Spleen (tissue), 11 donors: ENCODE data around the gene WDR48. TPM values are rescaled to one million over a fixed set of nuclear protein-coding genes. Genes with fewer than 3 reads are reported as not detected.

ENCODE experiments used
- DNase-seq: peaks from one replicate; pipeline ENCODE4 v3.0.0-alpha.2; 2020
- H3K27ac ChIP-seq, 8 donors: fragments of 200-600 bp; sonication (generic) in 7 of 8; 1 replicate in 4 of 8; 2 replicates in 4 of 8; pipeline versions ENCODE4 v1.5.0 to v1.8.0; 2016 to 2021; ENCODE audit warnings: inconsistent platforms in 4 of 8, mild to moderate bottlenecking in 4 of 8, moderate library complexity in 1 of 8
- H3K27me3 ChIP-seq, 7 donors: fragments of 200-600 bp; sonication (generic) in 6 of 7; replicated peaks in 1 of 7; 1 replicate in 4 of 7; 2 replicates in 3 of 7; pipeline versions ENCODE4 v1.5.0 to v1.8.0; 2016 to 2021; ENCODE audit warnings: inconsistent platforms in 3 of 7, mild to moderate bottlenecking in 1 of 7
- H3K36me3 ChIP-seq, 6 donors: fragments of 200-600 bp; sonication (generic) in 5 of 6; 1 replicate in 4 of 6; 2 replicates in 2 of 6; pipeline versions ENCODE4 v1.5.0 to v1.8.0; 2016 to 2021; ENCODE audit warnings: inconsistent platforms in 2 of 6
- H3K4me1 ChIP-seq, 6 donors: fragments of 200-600 bp; sonication (generic) in 5 of 6; 1 replicate in 3 of 6; 2 replicates in 3 of 6; pipeline versions ENCODE4 v1.5.0 to v1.8.0; 2016 to 2021; ENCODE audit warnings: inconsistent platforms in 3 of 6
- H3K4me3 ChIP-seq, 8 donors: fragments of 200-600 bp; sonication (generic) in 7 of 8; 1 replicate in 4 of 8; 2 replicates in 4 of 8; pipeline versions ENCODE4 v1.5.0 to v1.8.0; 2016 to 2021; ENCODE audit warnings: inconsistent platforms in 4 of 8, mild to moderate bottlenecking in 4 of 8, moderate library complexity in 2 of 8
- H3K9me3 ChIP-seq, 8 donors: fragments of 200-600 bp; sonication (generic) in 7 of 8; 1 replicate in 4 of 8; 2 replicates in 4 of 8; pipeline versions ENCODE4 v1.5.0 to v1.8.0; 2016 to 2021; ENCODE audit warnings: inconsistent platforms in 4 of 8
- CTCF ChIP-seq, 11 experiments: fragments of 200-600 bp in 7 of 11; fragments of 450-650 bp in 4 of 11; sonication (generic) in 4 of 11; IDR thresholded peaks in 8 of 11; conservative IDR thresholded peaks in 3 of 11; 1 replicate in 7 of 11; 2 replicates in 4 of 11; pipeline versions ENCODE4 v1.4.0 to v1.8.0; 2016 to 2021; ENCODE audit warnings: antibody characterized with exemption in 11 of 11, inconsistent platforms in 4 of 11, mild to moderate bottlenecking in 1 of 11
- POLR2A ChIP-seq, 3 donors: fragments of 450-650 bp; IDR thresholded peaks; one replicate each; pipeline ENCODE4 v1.5.1; 2017; ENCODE audit warnings: antibody characterized with exemption in 3 of 3, mild to moderate bottlenecking in 1 of 3
- POLR2AphosphoS5 ChIP-seq, 3 donors: sonication (generic); formaldehyde crosslinking; IDR thresholded peaks; one replicate each; pipeline ENCODE4 v1.5.1; 2017; ENCODE audit warnings: antibody characterized with exemption in 3 of 3
- WGBS, 5 donors: extraction: QIAGEN DNeasy Blood & Tissue Kit in 3 of 5; methylation state at CpG; one replicate each; pipeline versions ENCODE4 v1.1.5 to v1.1.7; 2013 to 2018; 5-methylcytosine and 5-hydroxymethylcytosine counted together
- intact Hi-C: fragments of 100-400 bp; cut with DNase I; formaldehyde crosslinking; loops from one replicate; pipeline ENCODE4 v1.15.0; 2023; ENCODE audit warnings: low total_unique reads
- polyA plus RNA-seq, 3 donors: library from polyadenylated mRNA; stranded (reverse); fragments of 200-250 nt; gene quantifications; one replicate each; pipeline ENCODE4 v1.2.1, GENCODE V29; 2013
- total RNA-seq, 7 donors: library from RNA; depleted of rRNA in 3 of 7; stranded (reverse); fragments of >200 nt in 3 of 7; fragmentation: NEBNext Ultra II Directional in 4 of 7; extraction: Animal tissue kit (Norgen Biotek cat#: 25700) in 4 of 7; gene quantifications; one replicate each; pipeline versions ENCODE4 v1.1.0 to v1.2.1, GENCODE V29; 2016 to 2021
- donor health status: healthy with polysubstance abuse.
- donor health status: DM: no; HTN: no; CAD: no; lungs with moderate emphysema.
- donor health status: DM: no; HTN: no; CAD: no.
- donor health status: Bipolar disorder and iron deficiency.
- donor health status: healthy.
- donor health status: DM: no; HTN: no; CAD: no.
- donor health status: DM: yes; HTN: yes; CAD: no.

WDR48 gene
- total and polyA plus RNA-seq, 10 donors = 11.1 to 45.0 (median 35.3) TPM

GRCh38 chr3:39102504-39103323 is 50.9 kb downstream of the WDR48 start:
- Histone ChIP-seq H3K4me3 (no peak overlapping the region), H3K27ac (peak overlapping the region in 4 of 8 donors; percentile 45 to 94 (median 70)), H3K36me3 (peaks cover 0 to 53% (median 29%) of the 10 kb centered on the region in 6 donors), H3K9me3 (no peaks in the 10 kb centered on the region), H3K4me1 (peaks cover 15 to 70% (median 46%) of the 10 kb centered on the region in 6 donors), H3K27me3 (no peaks in the 10 kb centered on the region)
- intact Hi-C loops = loop anchor here (10.0 kb wide), 1 partner anchor 192 kb away; no protein-coding TSS in a partner anchor
- WGBS, 5 donors = 93 to 98% (median 96%) methylated on average over 8 of the region's 8 CpGs
- TF ChIP-seq CTCF (IDR thresholded peaks at IDR 0.05 in 8 of 11, conservative IDR thresholded peaks at IDR 0.05 in 3 of 11) (no peak), POLR2A (IDR thresholded peaks at IDR 0.05) (no peak), POLR2AphosphoS5 (IDR thresholded peaks at IDR 0.05) (no peak)
- DNase-seq = no peak

GRCh38 chr3:39103324-39103693 is 51.5 kb downstream of the WDR48 start:
- Histone ChIP-seq H3K27me3 (no peaks in the 10 kb centered on the region), H3K4me3 (no peak overlapping the region), H3K36me3 (peaks cover 0 to 47% (median 23%) of the 10 kb centered on the region in 6 donors), H3K9me3 (no peaks in the 10 kb centered on the region), H3K4me1 (peaks cover 15 to 76% (median 52%) of the 10 kb centered on the region in 6 donors), H3K27ac (peak overlapping the region in 4 of 8 donors; percentile 45 to 94 (median 70))
- no peak for DNase-seq
- WGBS, 5 donors = 73 to 86% (median 74%) methylated on average over 4 of the region's 4 CpGs
- intact Hi-C loops = loop anchor here (10.0 kb wide), 1 partner anchor 191 kb away; no protein-coding TSS in a partner anchor
- TF ChIP-seq CTCF (IDR thresholded peaks at IDR 0.05 in 8 of 11, conservative IDR thresholded peaks at IDR 0.05 in 3 of 11) (peak in 1 of 11 experiments; percentile 26), POLR2AphosphoS5 (IDR thresholded peaks at IDR 0.05) (peak in 1 of 3 donors; percentile 8), POLR2A (IDR thresholded peaks at IDR 0.05) (no peak)

GRCh38 chr3:39103791-39104552 is 52.2 kb downstream of the WDR48 start:
- no peak for TF ChIP-seq CTCF (IDR thresholded peaks at IDR 0.05 in 8 of 11, conservative IDR thresholded peaks at IDR 0.05 in 3 of 11)
- TF ChIP-seq POLR2A (IDR thresholded peaks at IDR 0.05) = no peak
- TF ChIP-seq POLR2AphosphoS5 (IDR thresholded peaks at IDR 0.05) = no peak
- Histone ChIP-seq H3K9me3 (no peaks in the 10 kb centered on the region), H3K27ac (peak overlapping the region in 4 of 8 donors; percentile 45 to 94 (median 70)), H3K36me3 (peaks cover 0 to 40% (median 17%) of the 10 kb centered on the region in 6 donors), H3K27me3 (no peaks in the 10 kb centered on the region), H3K4me1 (peaks cover 15 to 82% (median 59%) of the 10 kb centered on the region in 6 donors), H3K4me3 (no peak overlapping the region)
- no peak for DNase-seq
- 67 to 93% (median 87%) methylated on average over 4 to 6 of the region's 6 CpGs for WGBS, 5 donors
- intact Hi-C loops = loop anchor here (10.0 kb wide), 1 partner anchor 191 kb away; no protein-coding TSS in a partner anchor
